Activated CD8-positive, alpha-beta memory T cell treated with anti-CD3 and anti-CD28 coated beads, Interleukin-2, amount 50 U/mL, for 4 hours (primary cell): ENCODE results near the gene OPRL1.

ENCODE experiments used
- DNase-seq: peaks from one replicate; pipeline ENCODE4 v3.0.0-alpha.2; 2020

The OPRL1 gene

DNA sequence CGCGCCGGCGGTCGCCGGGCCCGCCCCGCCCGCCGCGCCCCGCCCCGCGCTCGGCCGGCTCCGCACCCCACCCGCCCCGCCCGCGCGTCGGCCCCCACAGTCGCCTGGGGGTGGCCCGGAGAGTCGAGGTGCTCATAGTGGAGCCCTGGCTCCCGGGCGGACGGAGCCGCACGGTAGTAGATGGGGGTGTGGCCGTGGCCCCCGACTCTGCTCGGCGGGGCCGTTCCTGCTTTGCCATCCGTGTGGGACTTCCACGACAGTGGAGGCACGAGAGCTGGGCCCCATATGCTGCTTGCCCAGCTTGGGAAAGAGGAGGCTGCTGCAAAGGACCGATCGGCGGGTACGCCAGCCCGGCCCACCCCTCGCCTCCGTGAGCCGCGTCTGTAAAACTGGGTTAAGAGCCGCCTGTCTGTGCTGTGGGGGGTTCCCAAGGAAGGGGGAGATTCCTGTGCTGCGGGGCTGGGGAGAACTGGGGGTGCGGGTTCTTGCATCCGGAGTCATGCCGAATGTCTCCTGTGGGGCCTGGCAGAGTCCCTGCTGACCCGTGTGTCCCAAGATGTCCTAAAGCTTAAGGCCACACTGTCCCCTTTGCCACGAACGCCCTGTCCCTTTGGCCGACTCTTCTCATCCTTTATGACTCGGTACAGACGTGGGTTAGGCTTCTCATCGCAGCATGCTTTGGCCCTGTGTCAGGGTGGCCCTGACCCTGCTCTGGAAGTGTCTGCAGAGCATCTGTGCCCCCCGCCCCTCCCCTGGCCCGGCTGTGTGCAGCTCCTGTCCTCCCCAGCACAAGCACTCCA lies at the start of gene OPRL1:
Gene OPRL1 (plus strand): TSS at position 70 of the 800 bp plus-strand sequence. CDS start 12,639 bp downstream, outside the sequence.
- DNase-seq: no peak

- no peak for DNase-seq
Measured at GRCh38 chr20:64030371-64031134, 49.3 kb upstream of the OPRL1 start.

DNA sequence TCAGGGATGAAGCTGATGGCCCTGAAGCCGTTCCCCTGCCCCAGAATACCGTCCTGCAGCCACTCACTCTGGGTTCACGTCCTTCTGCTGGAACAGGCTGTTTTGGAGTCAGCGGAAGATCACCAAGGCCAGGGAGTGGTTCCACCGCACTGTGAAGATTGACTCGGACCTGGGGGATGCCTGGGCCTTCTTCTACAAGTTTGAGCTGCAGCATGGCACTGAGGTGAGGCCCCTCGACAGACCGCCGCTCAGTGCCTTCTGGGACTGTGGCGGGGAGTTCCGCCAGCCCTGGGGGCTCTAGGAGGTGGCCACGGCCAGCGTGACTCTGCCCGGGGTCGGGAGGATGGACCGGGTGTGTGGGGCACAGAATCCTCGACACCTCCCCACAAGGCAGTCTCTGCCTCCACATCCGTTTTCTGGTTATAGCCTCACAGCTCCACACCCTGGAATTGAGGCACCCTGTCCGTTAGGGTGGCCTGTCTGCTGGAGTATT lies 48.0 kb upstream of the OPRL1 start:
- DNase-seq: no peak

GRCh38 chr20:64032706-64033624 lies 46.9 kb upstream of the OPRL1 start:
- DNase-seq: no peak

- no peak for DNase-seq
Measured at GRCh38 chr20:64033981-64034493, 45.8 kb upstream of the OPRL1 start.

DNA sequence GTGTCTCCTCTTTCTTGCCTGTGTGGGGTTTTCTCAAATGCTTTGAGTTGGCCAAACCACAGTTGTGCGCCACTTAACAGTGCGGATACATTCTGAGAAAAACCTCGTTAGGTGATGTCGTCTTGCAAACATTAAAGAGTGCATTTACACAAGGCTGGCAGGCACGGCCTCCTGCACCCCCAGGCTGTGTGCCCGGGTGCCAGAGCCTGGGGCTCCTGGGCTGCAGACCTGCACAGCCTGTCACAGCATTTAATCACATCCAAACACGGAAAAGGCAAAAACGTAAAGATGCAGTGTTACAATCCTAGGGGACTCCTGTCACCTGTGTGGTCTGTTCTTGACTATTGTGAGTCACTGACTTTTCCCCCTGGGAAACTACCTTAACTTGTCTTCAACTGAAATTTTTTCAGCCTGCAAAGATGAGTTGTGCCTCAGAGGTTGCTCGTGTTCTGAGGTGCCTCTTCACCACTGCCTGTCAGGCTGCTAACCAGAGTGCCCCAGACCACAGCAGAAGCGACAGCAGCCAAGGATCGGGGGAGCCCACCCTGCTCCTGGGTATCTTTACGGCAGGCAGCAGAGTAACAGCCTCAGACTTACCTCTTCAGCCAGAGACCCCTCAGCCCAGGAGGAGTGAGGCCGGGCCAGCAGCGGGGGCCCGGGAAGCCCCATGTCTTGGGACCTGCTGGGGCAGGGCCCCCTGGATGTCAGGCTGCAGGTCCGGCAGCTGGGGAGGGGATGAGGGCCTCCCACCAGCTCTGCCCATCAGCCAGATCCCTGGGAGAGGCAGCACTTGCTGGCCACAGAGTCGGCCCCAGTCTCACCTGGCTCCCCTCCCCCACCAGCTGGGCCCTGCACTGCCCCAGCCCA lies 44.6 kb upstream of the OPRL1 start:
- DNase-seq: peak; percentile 43

DNA sequence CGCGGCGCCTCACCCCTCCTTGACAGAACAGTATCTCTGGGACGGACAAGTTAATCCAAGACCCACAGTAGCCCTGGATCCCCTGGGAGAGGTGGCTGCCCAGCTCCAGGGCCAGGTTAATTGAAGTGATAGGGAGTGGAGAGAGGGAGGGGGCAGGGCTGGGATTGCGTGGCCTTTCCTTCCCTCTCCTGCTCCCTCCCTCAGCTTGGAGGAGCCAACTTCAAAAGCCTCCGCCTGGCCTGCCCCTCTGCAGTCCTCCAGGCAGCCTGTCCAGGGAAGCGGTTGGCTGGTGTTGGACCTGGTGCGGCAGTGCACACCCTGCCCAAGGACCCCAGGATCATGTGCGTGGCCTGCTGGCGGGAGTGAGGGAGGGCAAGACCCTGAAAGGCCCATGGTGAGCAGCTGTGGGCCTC lies 43.9 kb upstream of the OPRL1 start, which contains the start of gene C20orf204:
Gene C20orf204 (plus strand): TSS at position 250 of the 413 bp plus-strand sequence. CDS start 142 bp downstream, at position 392.
- DNase-seq: no peak

DNA sequence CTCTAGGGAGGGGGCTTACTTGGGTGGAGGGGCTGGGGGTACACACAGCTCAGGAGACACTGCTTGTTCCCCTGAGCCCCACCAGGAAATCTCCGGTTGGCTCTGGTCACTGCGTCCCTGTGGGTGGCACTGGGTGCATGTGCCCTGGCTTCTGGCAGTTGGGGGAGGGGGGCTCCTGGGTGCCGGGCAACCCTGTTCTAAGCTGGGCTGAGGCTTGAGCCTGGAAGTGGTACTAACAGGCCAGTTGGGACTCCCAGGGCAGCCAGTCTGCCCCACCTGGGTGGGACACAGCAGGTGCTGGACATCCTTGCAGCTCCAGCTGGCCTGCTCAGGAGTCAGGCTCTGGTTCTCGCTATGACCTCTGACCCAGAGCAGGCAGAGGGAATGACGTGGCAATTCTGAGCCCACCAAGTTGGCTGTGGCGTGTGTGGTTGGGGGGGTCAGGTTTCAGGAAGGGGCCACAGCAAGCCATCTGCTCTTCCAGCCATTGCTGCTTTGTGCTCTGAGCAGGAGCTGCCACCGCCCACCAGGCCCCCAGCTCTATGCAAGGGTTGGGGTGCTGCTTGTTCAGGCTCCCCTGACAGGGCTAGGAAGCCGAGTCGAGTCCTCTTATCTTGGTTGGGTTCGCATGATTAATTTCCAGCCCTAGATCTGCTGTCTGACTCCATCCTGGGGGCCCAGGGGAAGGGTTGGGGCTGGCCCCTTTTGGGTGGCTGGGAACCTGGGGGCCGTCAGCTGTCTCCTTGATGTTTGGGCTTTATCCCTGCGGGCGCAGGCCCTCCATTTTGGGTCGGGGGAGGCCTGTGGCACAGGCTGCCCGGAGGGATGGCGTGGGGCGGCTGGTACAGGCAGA lies 43.3 kb upstream of the OPRL1 start:
- no peak for DNase-seq

DNA sequence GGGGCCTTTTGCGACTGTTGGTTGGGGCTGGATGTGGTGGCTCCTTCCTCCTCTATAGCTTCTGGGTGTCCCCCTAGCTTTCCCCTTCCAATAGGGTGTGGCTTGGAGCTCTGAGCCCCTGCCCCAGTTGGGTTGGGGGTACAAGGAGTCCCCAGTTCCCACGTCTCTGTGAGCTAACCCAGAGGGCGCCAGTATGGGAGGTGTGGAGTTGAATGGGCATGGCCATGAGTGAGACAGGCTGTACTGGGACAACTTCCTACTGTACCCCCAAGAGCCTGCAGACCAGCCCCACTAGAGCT lies 42.7 kb upstream of the OPRL1 start:
- DNase-seq: no peak

DNA sequence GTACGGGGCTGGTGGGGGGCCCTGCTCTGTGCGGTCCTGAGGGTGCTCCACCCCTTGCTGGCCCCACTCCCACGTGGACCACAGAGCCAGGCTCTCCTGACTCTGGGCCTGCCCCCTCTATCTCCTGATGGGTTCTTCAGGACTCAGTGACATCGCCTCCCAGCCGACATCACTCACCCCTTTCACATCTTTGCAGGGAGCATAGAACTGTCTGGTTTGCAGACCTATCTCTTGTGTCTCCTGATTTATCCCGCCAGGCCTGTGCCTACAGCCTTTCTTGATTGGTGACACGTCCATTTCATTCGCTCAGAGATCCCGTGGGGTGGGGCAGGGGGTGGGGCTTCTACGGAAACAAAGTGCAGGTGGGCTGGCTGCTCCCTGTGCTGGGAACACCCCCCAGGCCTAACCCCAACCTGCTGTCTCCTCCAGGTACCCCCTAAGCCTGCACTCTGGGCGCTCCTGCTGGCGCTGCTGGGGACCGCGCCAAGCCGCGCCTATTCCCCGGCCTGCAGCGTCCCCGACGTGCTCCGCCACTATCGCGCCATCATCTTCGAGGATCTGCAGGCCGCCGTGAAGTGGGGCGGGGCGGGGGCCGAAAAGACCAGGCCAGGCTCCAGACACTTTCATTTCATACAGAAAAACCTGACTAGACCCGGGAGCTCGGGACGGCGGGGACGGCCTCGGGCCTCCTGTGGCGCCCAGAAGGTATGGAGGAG lies 42.2 kb upstream of the OPRL1 start:
- no peak for DNase-seq

GRCh38 chr20:64038224-64038564 lies 41.7 kb upstream of the OPRL1 start:
- DNase-seq: no peak

DNA sequence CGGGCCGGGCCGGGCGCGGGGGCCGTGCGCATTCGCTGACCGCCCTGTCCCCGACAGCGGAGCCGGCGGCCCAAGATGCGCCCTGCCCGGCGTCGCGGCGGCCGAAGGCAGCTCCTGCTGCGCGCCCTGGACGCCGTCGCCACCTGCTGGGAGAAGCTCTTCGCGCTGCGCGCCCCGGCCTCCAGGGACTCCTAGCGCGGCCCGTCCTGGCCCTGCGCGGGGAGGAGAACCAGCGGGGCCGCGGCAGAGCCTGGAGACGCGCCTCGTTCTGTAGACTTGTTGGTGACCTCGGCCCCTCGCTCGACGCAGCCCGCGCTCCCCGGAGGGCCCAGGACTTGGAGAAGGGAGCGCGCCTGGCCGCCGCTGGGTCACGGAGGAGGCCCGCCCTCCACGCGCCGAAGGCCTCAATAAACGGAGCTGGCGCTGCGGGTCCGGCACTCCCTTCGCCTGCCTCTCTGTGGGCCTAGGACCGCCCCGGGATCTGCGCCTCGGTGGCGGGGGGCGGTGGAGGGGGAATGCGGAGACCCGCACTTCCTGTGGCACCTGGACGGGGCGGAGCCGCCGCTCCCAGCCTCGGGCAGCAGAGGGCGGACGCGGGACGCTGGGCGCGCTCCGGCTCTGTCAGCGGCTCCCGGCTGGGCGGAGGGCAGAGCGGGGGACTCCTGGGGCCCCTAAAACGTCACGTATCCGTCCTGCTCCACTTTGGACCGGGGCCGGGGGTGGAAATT lies 41.2 kb upstream of the OPRL1 start:
- DNase-seq: peak; percentile 80

DNA sequence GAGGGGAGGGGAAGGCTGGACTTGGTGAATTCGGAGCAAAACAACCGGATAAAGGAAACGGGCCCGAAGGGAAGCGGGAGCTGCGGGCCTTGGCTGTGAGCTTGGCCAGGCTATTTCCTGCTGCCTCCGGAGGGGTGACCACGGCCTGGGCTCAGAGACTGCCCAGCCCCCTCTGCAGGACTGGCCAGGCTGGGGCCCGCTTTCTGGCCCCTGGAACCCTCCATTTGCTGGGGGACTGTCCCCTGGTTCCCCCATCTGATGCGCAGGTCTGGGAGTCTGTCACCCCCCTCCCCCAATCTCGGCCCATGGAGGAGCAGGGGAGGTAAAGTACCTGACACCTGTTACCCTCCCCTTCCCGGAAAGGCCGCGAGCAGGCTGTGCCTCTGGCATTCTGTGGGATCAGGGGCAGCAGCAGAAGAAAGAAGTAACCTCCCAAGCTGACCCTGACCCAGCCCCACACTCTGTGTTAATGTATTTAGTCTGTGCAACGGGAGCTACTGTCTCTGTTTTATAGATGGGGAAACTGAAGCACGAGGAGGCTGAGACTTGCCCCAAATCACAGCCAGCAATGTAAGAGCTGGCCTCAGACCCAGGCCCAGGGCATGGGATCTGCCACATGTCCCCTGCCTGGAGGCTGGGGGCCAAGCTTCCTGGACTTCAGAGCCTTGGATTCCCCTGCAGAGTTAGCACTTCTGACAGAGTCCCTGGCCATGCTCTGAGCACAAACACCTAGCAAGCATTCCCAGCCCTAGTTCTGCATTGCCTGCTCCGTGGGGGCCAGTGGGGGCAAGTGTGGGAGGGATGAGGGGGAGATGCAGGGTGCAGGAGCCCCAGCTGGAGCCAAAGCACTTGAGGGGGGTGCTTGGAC lies 40.4 kb upstream of the OPRL1 start:
- DNase-seq: no peak

DNA sequence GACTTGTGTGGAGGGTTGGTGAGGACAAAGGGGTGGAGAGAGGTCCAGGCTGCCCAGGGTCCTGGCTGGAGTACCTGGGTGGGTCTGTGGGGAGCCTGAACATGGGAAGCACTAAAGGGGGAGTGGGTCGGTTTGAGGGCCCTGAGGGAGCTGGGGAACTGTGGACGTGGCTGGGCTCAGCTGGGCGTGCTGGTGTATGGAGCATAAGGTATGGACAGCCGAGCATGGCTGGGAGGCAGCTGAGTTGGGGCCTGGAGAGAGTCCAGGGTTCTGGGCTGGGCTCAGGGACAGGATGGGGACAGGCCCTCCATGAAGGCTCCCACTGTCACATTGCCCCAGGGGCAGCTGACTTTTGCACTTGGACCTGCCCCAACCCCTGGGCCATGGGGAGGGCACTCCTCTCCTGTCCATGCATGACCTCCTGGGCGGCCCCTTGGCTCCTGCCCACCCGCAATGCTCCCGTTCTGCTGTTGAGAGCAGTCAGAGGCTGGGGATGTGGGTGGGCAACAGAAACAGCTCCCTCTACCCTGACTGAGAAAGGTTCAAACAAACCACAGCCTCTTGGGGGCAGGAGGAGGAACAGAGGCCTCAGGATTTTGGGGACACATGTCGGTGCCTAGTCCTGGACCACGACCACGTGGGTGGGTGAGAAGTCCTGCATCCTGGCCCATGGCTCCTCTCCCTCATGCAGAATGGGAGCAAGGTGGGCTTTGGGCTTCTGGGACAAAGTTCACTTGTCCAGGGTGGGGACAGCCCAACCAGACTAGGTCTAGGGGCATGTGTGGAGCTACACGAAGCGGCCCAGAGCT lies 39.4 kb upstream of the OPRL1 start:
- DNase-seq: no peak

GRCh38 chr20:64041040-64041780 lies 38.7 kb upstream of the OPRL1 start:
- no peak for DNase-seq

GRCh38 chr20:64041781-64042053 lies 38.2 kb upstream of the OPRL1 start:
- no peak for DNase-seq
